Fibroblast of skin of left biceps (primary cell): ENCODE measurements around the gene SLC25A42.
"Not testable (repeated sequence)": the region's sequence is repeated elsewhere in the genome, so short reads cannot be mapped to it uniquely, and the experiment has no call there.

ENCODE experiments used
- DNase-seq, 2 experiments: peaks; one replicate each; pipeline ENCODE4 v3.0.0-alpha.2; 2013; ENCODE audit warnings: low read depth in 2 of 2

SLC25A42 gene

DNA sequence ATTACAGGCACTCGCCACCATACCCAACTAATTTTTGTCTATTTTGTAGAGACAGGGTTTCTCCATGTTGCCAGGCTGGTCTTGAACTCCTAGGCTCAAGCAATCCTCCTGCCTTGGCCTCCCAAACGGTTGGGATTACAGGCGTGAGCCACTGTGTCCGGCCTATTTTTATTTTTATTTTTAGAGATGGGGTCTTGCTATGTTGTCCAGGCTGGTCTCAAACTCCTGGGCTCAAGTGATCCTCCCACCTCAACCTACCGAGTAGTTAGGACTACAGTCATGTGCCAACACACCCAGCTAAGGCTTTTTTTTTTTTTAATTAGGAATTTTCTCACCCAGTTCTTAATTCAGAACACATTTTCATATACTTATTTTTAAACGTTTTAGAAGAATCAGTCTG, 71.9 kb downstream of the SLC25A42 start:
- not testable (repeated sequence) for DNase-seq

DNA sequence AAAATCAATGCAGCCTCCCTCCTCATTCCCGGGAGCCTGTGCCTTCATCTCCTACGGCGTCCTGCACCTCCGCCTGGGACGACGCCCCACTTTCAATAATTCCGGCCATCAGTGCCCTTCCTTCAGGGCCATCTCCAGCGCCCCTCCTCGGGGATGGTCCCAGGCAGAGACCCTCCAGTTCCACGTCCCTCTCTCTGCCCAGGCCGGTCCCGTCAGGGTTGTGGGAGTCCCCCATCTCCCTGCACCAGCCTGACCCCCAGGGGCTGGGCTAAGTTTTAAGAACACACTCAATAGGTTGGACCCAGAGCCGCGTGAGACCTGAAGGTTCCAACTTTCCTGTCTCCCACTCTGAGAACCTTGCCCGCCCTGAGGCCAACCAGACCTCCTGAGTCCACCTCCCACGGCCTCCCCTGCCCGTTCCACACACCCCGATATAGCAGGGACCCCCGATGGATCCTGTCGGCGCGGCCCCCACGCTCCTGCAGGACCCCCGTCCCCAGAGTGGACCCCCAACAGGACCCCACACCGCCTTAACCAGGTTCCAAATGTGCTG, 73.8 kb downstream of the SLC25A42 start:
- no peak for DNase-seq

DNA sequence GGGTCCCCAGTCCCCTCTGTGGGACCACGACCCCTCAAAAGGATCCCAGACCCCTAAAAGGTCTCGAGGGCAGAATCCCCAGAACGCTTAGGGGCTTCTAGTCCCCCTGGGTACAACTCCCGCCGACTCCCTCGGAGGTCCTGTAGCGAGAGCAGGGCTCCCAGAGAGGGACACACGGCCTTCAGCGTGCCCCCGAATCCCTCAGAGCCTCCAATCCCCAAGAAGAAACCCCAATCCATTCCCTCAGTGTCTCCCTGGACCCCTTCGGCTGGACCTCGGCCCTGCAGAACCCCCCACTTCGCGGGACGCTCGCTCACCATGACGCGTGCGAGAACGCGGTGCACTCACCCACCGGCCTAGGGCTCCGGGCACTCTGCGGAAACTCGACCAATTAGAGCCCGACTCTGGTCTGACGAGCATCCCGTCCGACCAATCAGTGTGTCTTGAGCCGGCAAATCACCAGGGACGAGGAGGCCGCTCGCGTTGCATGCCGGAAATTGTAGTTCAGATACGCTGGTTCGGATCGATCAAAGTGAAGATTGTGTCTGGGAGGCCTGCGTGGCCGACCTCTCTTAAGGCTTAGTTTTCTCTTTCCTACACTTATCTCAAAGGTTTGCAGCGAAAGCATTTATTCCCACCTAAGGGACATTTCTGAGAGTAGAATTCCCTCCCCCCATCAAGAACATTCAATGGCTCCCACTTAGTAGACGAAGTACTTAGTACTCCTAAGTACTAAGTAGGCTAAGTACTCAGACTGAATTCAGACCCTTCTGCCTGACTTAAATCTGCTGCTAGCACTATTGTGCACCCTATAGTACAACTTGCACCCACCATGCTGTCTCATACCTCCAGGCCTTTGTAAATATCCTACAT, 74.6 kb downstream of the SLC25A42 start, which contains the start of gene TMEM161A:
Gene TMEM161A, minus strand, starts transcription at position 370 of the 873 bp plus-strand sequence. Its CDS starts 50 bp downstream, at position 320.
- DNase-seq, result peak; percentile 98 to 99

DNA sequence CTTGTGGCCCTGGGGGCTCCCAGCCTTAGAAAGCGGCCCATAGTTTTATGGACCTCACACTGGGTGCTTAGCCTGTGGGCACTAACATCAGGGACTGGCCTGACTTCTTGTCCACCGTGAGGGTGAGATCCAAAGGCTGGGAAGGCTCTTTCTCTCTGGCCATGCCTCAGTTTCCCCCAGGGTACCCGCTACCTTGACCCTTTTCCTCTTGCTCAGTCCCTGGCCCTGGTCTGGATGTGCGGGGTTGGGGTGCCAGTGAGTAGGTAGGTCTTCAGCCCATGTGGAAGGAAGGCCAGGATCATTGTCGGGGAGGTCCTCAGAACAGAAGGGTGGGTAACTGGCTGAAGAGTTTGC, 76.1 kb downstream of the SLC25A42 start:
- DNase-seq, result no peak

DNA sequence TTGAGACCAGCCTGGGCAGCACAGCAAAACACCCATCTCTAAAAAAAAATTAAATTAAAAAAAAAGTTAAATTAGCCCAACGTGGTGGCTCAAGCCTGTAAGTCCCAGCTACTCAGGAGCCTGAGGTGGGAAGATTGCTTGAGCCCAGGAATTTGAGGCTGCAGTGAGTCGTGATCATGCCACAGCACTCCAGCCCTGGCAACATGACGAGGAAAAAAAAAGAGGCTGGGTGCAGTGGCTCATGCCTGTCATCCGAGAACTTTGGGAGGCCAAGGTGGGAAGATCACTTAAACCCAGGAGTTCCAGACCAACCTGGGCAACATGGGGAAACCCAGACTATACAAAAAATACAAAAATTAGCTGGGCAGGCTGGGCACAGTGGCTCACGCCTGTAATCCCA, 76.7 kb downstream of the SLC25A42 start:
- DNase-seq, result no peak

DNA sequence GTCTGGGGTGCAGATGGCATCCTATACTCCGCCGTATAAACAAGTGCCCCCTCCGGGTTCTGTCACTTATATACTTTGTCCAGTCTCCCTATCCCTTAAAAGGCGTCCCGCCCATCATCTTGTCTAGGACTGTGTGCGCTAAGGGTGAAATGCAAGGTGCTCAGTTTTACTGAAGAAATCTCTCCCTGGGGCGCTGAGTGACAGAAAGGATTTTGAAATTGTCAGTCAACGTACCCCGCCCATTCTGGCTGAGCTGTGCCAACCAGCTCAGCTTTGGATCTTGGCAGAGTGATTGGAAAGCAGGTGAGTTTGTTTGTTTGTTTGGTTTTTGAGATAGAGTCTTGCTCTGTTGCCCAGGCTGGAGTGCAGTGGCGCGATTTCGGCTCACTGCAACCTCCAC, 78.6 kb downstream of the SLC25A42 start:
- no peak for DNase-seq

DNA sequence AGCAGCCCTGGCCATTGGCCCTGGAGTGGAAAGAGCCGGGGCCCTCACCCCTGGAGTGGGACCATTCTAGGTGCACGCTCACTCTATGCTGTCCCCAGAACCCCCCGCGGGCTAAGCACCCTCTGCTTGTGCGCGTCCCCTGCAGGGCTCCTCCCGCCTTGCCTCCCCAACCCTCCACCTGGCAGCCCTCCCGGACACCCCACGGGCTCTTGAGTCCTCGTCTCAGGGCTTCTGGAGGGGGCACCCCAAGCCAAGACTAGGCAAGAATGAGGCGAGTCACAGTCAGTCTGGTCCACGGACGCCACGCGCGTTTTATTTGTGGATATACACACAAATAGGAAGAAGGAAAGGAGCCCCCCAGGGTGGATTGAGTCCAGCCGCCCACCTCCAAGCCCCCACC, 81.5 kb downstream of the SLC25A42 start:
- no peak for DNase-seq

DNA sequence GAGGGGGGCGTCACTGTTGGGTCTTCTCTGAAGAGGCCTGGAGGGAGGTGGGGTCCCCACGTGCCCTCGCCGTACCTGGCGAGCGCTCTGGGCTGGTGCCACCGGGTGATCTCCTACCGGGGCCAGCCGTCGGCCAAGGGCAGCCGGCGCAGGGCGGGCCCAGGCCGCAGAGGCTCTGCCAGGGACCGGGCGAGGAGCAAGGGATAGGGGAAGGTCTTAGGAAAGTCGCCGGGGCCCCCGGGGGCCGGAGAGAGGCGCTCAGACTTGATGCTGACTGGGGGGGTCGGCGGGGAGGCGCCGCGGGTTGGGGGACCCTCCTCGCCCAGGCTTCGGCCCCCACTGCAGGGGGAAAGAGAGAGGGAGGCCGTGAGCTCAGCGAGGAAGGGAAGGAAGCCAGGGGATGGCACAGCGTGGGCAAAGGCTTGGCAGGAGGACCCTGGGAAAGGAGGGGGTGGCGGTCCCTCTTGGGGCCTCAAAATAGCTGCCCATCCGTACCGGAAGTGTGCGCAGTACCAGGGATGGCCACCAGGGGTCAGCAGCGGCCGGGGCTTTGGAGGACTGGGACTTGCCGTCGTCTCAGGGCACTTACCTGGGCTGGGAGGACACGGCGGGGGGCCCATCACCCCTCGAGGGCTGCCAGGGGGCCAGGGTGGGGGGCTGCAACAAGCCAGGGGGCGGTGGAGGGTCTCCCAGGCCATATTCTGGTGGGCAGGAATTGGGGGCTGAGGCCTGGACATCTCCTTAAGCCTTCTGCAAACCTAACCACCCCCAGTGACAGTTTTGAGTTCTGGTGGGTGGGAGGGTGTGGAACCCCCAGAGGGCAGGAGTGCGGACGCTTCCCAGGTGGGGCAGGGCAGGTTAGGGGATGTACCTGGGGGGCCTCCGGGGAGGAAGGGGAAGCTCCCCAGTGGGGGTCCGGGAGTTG, 82.2 kb downstream of the SLC25A42 start:
- peak; percentile 10 to 20 for DNase-seq

DNA sequence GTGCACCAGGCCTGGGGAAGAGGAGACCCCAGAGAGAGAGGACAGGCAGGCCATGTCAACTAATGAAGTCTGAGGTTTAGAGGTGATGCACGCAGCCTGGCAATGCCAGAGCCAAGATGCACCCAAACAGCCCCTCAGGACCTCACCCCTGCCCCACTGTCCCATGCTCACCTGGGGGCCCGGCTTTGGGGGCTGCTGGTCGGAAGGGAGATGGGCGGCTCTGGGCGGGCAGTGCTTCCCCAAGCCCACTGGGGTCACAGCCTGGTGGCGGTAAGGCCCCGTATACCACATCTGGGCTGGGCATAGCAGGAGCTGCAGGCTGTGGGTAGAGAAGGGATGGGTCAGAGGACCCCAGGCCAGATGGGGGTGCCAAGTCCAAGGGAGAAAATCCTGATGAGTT, 83.1 kb downstream of the SLC25A42 start:
- DNase-seq, result no peak

DNA sequence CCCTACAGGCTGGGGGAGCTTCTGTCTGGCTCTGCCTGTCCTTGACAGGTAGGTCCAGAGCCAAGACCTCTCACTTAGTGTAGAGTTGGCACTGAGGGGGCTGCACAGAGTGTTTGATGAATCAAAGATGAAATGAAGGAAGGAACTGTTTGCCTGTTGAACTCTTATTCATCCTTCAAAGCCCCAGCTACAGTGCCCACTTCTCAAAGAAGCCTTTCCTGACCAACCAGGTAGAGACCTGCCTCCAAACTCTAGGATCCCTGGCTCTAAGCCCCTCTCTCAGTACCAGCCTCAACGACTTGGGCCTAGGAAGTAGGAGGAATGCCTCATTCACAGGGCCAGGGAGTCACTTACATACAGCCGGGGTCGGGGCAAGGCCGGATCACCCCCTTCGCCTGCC, 83.5 kb downstream of the SLC25A42 start:
- DNase-seq, result no peak

DNA sequence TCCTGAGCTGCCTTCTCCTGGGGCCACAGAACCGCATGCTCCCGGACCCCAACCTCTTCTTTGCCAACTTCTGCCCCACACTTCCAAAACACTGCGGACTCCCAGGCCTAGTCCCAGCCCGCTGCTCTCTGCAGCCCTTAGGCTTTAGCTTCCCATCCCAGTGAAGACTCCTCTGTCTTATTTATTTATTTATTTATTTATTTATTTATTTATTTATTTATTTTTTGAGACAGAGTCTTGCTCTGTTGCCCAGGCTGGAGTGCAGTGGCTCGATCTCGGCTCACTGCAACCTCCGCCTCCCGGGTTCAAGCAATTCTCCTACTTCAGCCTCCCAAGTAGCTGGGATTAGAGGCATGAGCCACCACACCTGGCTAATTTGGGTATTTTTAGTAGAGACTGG, 84.7 kb downstream of the SLC25A42 start:
- DNase-seq, result not testable (repeated sequence)

DNA sequence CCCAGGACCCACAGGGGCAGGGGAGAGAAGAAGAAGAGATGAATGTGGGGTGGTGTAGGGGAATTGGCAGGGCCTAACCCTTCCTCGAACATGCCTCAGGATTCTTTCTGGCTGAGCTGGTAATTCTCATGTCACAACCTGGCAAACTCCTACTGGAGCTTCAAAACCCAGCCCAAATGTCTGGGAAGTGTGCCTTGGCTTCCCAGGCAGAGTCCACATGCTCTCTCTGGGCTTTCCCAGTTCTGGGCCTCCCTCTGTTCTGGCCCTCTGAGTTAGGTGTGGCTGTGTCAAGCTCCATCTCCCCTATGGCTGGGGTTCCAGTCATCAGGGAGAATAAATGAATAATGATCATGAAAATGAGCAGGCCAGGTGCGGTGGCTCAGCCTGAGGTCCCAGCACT, 85.6 kb downstream of the SLC25A42 start:
- no peak for DNase-seq

DNA sequence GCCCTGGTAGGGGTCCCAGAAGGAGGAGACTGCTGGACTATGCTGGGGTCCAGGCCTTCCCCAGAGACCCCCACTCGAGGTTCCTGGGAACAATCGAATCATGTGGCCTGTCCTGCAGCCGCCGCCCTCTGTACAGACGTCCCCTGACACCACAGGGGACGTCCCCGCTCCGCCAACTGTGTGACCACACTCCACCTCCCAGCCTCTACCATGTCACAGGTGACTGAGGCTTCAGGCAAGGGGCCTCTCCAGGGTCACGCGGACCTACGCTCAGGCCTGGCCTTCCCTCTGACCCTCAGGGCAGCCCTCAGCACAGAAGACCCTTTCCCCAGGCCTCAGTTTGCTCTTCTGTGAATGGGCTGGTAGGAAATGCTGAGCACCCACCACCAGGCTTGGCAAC, 87.6 kb downstream of the SLC25A42 start:
- no peak for DNase-seq

DNA sequence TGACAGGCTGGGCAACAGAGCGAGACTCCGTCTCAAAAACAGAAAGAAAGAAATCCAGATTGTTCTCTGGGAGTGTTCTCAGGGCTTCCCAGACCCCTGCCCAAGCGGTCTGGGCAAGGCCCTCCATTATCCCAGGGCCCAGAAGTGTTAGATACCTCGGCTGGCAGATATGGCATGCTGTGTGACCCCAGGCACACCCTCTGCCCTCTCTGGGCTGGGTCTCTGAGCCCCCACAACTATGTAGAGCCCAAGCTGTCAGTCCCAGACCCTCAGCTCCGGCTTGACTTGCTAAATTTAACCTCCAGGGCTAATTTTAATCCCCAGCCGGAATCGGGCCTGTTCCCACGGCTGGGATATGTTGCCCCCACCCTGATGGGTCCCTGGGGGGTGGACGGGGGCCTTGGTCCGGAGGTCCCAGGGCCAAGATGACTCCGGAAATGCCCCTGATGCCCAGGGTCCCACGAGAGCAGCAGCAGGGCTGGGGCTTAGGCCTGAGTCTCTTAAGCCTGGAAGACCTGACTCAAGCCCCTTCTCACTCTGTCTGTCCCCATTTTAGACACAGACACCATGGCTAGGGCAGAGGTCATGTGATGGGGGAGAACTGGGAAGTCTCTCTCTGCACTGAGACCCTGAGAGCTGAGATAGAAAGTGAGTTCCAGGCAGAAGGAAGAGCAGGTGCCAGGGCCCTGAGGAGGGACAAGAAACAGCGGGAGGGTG, 89.0 kb downstream of the SLC25A42 start:
- DNase-seq, result no peak

DNA sequence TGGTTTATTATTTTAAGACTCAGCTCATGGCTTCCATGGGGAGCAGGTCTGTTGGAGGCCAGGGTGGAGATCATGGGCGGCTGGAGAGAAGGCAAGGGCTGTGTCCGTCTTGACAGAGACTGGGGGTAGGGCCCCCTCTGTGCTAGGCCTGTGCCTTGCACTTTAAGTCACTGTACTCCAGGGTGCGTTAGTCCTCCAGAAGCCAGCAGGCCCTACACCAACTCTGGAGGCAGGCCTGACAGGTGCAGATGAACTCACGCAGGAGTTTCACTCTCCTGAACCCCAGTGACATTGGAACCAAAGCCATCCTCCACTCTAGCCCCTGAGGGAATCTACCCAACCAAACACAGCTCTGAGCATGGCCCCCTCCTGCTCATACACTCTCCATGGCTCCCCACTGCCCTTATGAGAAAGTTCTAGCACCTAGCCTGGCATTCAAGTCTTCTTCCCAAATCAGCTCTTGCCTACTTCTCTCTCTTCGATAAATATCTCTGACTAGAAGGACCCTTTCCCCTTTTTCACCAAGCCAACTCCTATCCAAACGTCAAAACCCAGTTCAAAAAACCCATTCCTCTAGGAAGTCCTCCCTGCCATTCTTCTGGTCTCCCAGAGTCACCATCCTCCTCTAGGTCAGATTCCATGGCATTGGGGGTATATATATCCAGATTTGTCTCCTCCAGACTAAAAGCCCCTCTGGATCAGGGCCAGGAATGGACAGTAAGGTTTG, 91.1 kb downstream of the SLC25A42 start:
- no peak for DNase-seq

DNA sequence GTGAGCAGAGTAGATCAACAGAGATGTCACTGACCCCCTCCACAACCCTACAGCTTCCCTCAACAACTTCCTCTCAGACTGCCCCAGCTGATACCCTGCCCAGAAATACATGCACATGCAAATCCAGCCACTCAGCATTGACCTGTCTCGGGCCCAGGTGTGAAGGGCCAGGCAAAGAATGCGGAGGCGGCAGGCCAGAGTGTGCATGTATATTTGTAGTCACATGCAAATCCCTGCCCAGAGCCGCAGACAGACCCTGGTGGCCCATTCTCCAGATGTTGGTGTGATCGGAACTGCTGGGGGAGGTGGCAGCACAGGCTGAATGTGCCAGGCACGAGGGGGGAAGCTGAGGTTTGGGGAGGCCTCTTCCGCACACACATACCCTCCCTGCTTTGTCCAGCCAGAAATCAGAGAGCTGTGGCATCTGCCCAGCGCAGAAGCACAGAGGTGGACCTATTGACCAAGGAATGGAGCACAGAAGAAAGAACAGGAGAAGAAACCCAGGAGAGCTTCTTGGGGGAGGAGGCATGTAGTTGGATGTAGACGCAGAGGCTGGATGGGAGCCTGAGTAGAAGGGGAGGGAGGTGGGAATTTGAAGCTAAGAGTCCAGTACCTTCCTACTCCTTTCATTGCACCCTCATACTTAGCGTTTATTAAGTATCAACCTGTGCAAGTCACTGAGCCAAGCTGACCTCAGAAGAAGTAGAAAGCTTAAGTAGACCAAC, 91.9 kb downstream of the SLC25A42 start:
- DNase-seq, result no peak

DNA sequence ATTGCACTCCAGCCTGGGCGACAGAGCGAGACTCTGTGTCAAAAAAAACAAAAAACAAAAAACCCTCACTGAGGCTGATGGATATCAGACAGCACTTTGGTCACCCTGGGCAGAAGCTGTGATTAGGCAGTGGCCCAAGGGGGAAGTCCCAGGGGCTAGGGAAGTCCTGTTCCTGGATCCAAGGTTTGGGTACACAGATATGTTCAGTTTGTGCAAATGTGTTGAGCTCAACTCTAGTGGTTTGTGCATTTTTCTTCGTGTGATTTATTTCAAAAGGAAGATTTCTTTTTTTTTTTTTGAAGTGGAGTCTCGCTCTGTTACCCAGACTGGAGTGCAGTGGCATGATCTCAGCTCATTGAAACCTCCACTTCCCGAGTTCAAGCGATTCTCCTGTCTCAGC, 94.0 kb downstream of the SLC25A42 start:
- no peak for DNase-seq

DNA sequence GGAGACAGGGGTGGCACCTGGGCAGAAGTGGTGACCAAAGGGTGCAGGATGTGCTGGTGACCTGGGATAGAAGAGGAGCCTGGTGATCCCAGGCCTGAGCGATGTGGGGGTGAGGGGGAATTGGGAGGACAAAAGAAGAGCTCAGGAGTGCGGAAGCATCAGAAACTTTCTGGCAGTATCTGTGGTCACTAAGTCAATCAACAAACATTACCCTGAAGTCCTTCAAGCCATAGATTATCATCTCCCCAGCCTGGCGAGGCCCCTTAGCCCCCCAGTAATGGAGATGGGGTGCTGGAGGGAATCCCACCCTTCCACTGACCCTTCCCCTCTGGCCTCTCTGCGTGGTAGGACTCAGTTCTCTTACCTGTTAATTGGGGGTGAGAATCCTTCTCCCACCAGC, 95.7 kb downstream of the SLC25A42 start:
- DNase-seq, result no peak

DNA sequence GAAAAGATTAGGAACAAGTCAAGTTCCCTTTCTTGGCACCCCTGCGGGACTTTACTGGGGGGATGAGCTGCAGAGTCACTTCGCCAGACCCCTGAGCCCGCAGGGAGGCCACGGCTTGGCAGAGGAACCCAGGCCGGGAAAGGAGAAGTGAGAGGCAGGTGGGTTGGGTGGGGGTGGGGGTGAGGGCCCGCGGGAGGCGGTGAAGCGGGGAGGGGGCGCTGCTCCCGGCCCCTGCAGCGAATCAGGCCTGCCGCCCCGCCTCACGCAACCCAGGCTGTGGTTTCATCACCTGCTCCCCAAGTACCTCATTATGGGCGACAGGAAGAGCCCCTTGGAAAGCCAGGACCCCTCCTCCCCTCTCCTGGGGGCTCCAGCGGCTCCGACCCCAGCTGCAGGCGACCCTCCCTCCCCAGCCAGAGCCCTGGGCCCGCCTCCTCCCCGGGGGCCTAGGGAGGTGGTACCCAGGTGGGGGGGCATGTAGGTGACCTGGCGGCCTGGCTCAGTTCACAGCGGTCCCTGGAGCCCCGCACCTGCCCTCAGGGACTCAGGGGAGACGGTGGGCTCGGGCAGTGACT, 96.8 kb downstream of the SLC25A42 start:
- DNase-seq, result no peak

DNA sequence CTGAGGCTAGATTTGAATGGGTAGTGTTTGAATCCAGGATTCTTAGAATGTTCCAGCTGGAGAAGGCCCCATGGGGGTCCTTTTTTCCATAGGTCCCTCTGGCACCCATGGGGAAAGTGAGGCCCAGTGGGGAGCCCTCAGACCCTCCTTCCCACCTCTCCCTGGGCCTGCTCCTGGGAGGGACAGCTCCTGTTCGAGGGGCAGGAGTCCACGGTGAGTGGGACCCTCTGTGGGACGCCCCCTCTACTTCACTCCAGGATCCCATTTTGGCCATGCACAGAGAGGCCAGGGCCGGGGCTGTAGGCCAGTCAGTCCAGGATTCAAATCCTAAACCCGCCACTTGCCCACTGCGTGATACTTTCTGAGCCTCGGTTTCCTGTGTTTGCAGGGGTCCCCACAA, 98.7 kb downstream of the SLC25A42 start:
- DNase-seq, result no peak
